Stimulated activated naive CD4-positive, alpha-beta T cell (primary cell): ENCODE measurements around the gene PTP4A1.
A peak's percentile ranks its signal among the peaks of the same experiment; 100 is the strongest.
"Not testable (repeated sequence)": the region's sequence is repeated elsewhere in the genome, so short reads cannot be mapped to it uniquely, and the experiment has no call there.

Source experiments
- DNase-seq, 6 experiments: peaks; one replicate each; lab custom pipeline; 2025; lab: John Stamatoyannopoulos, UW

The PTP4A1 gene

DNA sequence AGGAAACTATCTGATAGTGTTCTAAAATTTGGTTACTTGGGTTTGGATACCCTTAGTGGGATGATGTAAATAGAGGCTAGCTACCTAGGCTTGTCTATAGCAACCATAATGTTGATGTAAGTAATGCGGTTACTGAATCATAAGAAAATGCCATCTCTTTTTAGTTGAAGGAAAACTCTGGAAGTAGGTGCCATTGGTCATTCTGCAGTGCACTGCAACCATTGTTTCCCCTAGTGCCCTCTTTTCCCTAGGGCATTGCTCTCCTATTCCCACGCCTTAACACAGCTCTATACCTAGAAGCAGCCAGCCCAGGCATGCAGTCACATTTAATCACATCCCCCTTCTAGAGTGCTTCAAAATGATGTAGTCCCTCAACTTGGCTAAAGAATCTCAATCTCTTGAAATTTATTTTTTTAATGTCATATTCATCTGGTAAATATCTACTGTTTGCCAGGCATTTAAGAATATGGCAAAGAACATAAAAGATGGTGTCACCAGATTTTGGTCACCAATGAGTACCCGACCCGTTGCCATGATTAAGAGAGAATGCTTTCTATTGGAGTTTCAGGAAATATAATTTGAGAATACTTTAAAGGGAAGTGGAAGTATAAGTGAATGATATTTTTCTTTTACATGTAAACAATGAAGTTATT, 10.4 kb downstream of the PTP4A1 start:
- no peak for DNase-seq

DNA sequence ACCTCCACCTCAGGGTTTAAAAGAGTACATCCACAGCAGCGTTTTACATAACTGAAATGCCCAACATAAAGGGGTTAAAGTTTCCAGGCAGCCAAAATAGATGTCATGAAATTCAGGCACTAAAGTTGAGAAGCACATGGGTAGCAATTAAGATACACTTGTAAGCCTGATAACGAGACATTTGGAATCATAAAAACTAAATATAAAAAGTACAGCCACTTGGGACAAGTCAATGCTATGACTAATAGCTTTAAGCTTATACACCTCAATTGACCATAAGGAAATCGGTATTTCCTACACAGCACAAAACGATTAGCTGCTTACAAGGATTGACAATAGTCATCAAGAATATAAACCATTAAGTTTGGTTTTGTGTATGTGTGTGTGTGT, 11.8 kb downstream of the PTP4A1 start:
- no peak for DNase-seq

DNA sequence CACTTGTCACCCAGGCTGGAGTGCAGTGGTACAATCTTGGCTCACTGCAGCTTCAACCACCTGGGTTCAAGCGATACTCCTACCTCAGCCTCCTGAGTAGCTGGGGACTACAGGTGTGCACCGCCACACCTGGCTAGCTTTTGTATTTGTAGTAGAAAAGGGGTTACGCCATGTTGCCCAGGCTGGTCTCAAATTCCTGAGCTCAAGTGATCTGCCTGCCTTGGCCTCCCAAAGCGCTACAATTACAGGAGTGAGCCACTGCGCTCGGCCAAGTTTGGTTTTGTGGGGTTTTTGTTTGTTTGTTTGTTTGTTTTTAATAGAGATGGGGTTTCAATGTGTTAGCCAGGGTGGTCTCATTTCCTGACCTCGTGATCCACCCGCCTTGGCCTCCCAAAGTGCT, 12.3 kb downstream of the PTP4A1 start:
- DNase-seq = no peak

DNA sequence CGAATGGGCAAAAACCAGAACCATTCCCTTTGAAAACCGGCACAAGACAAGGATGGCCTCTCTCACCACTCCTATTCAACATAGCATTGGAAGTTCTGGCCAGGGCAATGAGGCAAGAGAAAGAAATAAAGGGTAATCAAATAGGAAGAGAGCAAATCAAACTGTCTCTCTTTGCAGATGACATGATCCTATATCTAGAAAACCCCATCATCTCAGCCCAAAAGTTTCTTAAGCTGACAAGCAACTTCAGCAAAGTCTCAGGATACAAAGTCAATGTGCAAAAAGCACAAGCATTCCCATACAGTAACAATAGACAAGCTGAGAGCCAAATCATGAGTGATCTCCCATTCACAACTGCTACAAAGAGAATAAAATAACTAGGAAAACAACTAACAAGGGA, 13.4 kb downstream of the PTP4A1 start:
- not testable (repeated sequence) for DNase-seq

DNA sequence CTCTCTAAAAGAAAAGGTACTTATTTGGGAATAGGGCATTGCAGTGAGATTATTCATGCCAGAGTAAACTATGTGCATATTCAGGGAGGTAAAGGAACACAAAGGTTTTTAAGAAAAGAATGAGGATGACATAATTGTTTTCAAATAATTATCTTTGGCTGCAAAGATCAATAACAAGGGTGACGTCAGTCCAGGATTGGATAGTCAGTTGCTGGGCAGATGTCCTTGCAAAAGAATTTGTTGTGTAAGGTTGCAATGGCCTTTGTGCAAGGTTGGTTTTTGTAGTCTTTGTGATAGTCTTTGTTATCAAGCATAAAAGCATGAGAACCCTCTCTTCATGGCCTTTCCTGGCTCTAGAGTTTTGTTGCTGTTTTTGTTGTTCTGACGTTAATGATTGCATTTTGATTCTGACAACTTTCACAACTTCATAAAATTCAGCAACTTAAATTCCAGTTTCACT, 17.7 kb downstream of the PTP4A1 start:
- DNase-seq = no peak

DNA sequence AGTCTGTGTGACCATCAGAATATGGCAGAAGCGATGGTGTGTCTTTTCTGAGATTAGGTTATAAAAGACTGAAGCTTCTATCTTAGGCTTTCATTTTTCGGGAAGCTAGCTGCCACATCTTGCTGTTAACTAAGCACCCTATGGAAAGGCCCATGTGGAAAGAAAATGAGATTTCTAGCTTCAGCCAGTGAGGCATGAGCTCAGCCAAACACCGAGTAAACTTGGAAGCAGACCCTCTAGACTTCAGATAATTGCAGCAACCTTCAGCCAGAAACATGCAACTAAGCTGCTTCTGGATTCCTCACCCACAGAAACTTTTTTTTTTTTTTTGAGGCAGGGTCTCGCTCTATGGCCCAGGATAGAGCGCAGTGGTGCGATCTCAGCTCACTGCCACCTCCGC, 20.6 kb downstream of the PTP4A1 start:
- DNase-seq = no peak

DNA sequence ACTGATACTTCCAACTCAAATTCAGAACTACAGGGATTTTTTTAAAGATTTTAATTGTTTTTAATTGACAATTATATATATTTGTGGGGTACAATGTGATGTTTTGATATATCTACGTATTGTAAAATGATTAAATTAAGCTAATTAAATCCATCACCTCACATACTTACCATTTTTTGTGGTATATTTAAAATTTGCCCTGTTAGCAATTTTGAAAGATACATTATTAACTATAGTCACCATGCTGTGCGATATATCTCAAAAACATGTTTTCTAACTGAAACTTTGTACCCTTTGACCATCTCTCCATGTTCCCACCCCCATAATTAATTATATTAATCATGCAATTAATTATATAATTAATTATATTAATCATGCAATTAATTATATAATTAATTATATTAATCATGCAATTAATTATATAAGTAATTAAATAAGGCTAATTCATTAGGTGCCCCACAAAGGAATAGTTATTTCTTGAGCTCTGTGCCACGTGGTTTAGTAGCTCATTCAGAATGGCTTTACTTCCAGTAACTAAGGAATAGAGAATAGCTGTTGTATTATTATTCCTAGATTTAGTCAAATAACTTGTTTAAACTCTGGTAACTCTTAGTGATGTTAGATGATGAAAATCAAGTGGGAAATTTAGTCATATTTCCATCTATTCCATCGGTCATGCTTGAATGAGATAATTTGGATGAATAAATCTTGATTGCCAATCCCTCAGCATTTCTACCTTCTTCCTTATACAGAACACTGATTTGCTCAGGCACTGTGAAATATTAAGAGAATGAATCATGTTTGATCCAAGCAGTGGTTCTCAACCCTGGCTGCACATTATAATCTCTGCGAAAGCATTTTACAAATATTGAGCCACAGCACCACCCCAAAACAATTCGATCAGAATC, 25.1 kb downstream of the PTP4A1 start:
- no peak for DNase-seq

DNA sequence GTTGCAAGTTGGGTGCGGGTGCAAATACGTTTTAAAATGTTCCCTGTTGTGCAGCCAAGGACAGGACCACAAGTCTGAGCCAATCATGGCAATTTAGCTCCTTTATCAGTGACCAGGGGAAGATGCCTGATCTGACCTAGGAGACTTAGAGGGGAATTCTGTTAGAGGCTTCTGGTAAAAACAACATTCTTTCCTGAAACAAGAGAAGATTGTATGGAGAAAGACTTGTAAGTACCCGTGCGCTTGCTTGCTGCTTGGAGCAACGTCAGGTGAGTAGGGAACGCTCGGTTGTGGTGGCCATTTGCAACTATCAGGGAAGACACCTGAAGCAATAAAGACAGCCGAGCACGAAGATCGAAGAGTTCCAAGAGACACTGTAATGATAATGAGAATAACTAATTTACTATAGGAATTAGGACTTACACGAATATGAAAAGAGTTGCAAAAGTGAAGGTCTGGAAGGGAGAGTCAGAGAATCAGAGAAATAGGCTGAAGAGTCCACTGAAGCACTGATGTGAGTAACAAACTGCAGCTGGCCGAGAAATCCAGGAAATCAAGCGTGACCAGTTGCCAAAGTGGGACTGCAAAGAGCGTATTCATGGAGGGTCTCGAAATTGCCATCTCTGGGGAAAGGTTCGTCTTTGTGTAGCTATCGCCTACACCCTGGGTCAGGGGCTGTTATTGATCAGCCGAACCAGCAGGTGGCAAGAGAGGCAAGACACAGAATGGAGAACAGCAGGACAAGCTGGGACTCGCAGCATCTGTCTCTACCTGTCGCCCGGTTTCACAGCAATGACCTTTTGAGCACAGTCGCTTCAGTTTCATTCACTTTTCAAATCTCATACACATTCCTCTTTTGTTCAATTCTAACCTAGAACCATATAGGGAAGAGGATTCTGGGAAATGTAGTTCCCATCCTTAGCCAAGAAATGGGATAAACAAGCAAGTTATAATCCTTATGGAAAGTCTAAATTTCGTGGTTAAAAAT, 26.1 kb downstream of the PTP4A1 start:
- peak; percentile 48 to 76 (median 64) for DNase-seq

DNA sequence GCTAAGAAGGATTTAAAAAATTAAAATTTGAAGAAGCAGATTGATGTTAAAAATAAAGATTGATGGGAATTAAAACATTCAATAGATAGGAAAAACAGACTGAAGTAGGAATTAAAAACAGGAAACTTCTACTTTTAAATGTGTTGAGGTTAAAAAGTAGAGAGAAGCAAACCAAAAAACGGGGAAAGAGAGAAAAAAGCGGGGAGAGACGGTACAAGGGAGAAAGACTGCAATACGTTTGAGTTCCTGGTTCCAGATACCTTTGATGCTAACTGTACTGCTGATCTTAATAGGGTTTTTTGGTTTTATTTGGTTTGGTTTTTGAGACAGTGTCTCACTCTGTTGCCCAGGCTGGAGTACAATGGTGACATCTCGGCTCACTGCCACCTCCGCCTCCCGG, 27.0 kb downstream of the PTP4A1 start:
- DNase-seq = no peak

DNA sequence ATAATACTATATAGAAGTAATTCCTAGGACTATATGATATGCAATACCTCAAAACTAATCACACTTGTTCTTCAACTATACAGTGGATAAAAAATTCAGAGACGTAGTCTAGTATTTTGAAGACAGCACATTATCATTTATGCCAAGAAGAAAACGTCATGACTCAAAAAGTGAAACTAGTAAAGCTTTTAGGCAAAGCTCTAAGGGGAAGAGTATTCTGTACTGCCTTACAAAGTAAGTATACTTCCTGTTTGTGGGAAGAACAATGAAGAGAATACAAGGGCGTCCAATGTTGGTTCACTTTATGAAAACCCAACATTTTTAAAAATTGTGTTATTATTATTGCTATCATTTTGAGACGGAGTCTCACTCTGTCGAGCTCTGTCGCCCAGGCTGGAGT, 27.9 kb downstream of the PTP4A1 start:
- no peak for DNase-seq

DNA sequence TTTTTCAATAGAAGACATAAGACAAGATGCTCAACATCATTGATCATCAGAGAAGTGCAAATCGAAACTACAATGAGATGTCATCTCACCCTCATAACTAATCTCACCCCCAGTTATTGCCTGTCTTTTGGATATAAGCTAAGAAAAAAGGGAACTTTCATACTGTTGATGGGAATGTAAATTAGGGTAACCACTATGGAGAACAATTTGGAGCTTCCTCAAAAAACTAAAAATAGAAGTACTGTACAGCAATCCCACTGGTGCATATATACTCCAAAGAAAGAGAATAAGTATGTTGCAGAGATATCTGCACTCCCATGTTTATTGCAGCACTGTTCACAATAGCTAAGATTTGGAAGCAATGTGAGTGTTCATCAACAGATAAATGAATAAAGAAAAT, 37.0 kb downstream of the PTP4A1 start:
- no peak for DNase-seq

DNA sequence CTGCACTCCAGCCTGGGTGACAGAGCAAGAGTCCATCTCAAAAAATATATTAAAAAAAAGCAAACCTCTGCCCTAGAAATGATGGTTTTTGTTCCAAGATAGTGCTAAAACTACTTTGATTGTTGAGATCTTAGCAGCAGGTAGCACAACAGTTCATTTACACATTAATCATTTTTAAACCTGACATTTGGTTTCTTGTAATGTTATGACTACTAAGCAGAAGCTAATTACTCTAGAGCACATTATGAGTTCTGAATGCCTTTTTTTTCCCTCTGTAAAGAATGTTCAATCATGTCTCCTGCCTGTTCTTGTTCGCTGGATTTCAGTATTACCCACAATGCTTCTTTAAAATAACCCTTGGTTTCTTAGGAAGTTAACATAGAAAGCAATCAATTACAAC, 38.7 kb downstream of the PTP4A1 start:
- DNase-seq = no peak

DNA sequence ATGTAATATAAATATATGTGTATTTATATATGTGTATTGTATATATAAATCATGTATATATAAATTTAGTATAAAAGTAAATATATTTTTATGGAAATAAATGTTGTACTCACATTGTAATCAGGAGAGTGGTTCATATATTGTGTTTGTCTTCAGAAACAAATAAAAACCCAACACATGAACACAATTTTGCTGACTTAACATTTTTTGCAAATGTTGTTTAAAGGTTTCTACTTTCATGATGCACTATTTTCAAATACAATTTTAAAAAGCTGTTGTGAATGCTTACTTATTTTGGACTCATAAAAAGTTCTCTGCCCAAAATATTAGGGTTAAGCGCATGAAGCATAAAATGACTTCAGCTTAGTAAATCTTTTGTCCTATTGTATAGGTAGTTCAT, 39.3 kb downstream of the PTP4A1 start:
- DNase-seq = no peak

DNA sequence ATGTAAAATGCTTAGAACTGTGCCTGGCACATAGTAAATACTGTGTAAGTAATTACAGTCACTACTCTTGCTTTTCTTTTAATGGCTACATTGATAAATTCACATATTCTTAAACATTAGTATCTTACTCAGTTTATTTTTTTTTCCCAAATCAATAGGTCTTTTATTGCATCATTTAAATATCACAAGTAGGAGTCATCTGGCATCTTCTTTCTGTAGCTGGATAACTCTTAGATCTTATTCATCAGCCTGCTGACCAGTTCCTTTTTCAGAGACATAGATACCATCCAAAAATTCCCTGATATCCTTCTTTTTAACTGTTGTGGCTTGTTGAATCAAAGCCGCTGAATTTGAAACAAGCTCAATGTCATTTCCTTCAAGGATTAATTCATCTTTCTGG, 43.3 kb downstream of the PTP4A1 start:
- no peak for DNase-seq
